ENCODE results near the gene LRP5.

The LRP5 gene

GRCh38 chr11:68312117-68312779, at the start of gene LRP5:
Gene LRP5 (plus strand): TSS chr11:68312591. CDS start chr11:68312715, 124 bp downstream.
- no peak for DNase-seq

GRCh38 chr11:68263444-68264035, 48.9 kb upstream of the LRP5 start:
- DNase-seq: no peak

GRCh38 chr11:68264244-68264643, 48.1 kb upstream of the LRP5 start:
- no peak for DNase-seq

- no peak for DNase-seq
Measured at GRCh38 chr11:68264741-68265540, 47.5 kb upstream of the LRP5 start.

- DNase-seq: no peak
Measured at GRCh38 chr11:68266121-68266891, 46.1 kb upstream of the LRP5 start.

GRCh38 chr11:68266936-68267880, 45.2 kb upstream of the LRP5 start:
- no peak for DNase-seq

- DNase-seq: no peak
Measured at GRCh38 chr11:68267881-68268240, 44.5 kb upstream of the LRP5 start.

GRCh38 chr11:68269414-68270081, 42.8 kb upstream of the LRP5 start:
- DNase-seq: no peak

- DNase-seq: no peak
Measured at GRCh38 chr11:68270196-68271022, 42.0 kb upstream of the LRP5 start.

- DNase-seq: no peak
Measured at GRCh38 chr11:68271023-68271780, 41.2 kb upstream of the LRP5 start.

- DNase-seq: peak; percentile 96
Measured at GRCh38 chr11:68271781-68272608, 40.4 kb upstream of the LRP5 start, which contains the start of gene C11orf24. Gene C11orf24 (minus strand): TSS chr11:68271973. CDS start chr11:68263767, 8,206 bp downstream.

GRCh38 chr11:68273026-68273738, 39.2 kb upstream of the LRP5 start:
- DNase-seq: no peak

- DNase-seq: no peak
Measured at GRCh38 chr11:68274306-68274705, 38.1 kb upstream of the LRP5 start.

GRCh38 chr11:68275721-68276507, 36.5 kb upstream of the LRP5 start:
- no peak for DNase-seq

GRCh38 chr11:68276861-68277260, 35.5 kb upstream of the LRP5 start:
- no peak for DNase-seq

GRCh38 chr11:68279676-68280075, 32.7 kb upstream of the LRP5 start:
- DNase-seq: no peak

Data from activated CD4-positive, CD25-positive, alpha-beta regulatory T cell treated with anti-CD3 and anti-CD28 coated beads, Interleukin-2, amount 50 U/mL, for 72 hours (primary cell).